GM12873 (cell line): ENCODE measurements around the gene MARCHF10.

Experiments used
- CTCF ChIP-seq: IDR thresholded peaks from 2 replicates; pipeline ENCODE4 v1.5.1; 2012; ENCODE audit warnings: low read depth, mild to moderate bottlenecking, moderate library complexity, low read length, control low read depth; ENCODE audit not compliant: insufficient read depth; ENCODE audit errors: missing control alignments

The MARCHF10 gene

DNA sequence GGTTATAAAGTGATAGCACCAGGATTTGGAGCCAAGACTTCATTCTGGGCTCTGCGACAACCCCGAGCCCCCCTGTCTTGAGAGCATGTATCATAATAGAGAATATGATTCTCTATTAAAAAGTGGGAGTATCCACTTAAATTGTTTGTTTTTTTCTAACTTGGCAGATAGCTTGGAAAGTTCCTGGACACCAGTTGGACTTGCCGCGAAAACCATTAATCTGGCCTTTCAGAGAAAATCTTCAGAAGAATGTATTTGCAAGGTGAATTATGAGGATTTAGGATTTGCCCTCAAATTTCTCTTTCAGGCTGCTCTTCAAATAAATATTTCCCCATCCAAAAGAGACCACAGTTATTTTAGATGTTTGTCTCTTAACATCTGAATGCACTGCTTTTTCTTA, 53.5 kb downstream of the MARCHF10 start:
- no peak for TF ChIP-seq CTCF

GRCh38 chr17:62753562-62753961, 54.6 kb downstream of the MARCHF10 start:
- no peak for TF ChIP-seq CTCF

GRCh38 chr17:62751060-62751691, 56.9 kb downstream of the MARCHF10 start:
- no peak for TF ChIP-seq CTCF

GRCh38 chr17:62750631-62751051, 57.5 kb downstream of the MARCHF10 start:
- no peak for TF ChIP-seq CTCF

- no peak for TF ChIP-seq CTCF
Observed at GRCh38 chr17:62749926-62750325, 58.2 kb downstream of the MARCHF10 start.

GRCh38 chr17:62746941-62747340, 61.2 kb downstream of the MARCHF10 start:
- no peak for TF ChIP-seq CTCF

DNA sequence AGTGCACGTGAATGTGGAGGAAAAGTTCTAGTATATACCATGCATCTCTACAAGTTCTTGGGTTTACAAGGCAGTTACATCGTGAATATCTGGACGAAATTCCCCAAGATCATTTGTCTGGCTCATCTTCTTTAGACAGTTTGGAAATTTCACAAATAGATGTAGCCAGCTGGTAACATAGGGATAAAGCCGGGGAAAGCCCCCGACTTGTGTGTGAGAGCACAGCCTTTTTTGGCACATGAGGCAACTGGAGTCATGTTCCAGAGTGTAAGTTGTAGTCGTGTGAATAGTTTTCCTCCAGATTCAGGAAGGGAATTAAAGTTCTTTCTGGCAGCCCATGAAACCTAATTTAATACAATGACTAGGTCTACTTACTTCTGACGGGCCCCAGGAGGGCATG, 62.3 kb downstream of the MARCHF10 start:
- no peak for TF ChIP-seq CTCF

- no peak for TF ChIP-seq CTCF
Observed at GRCh38 chr17:62744259-62744658, 63.9 kb downstream of the MARCHF10 start.
